Left ventricle myocardium superior (tissue), 1 donor: Measurements from ENCODE around the gene PTCRA. TPM values are rescaled to one million over a fixed set of nuclear protein-coding genes. Genes with fewer than 3 reads are reported as not detected.
"Not testable (repeated sequence)": the region's sequence is repeated elsewhere in the genome, so short reads cannot be mapped to it uniquely, and the experiment has no call there.

ENCODE experiments used
- ATAC-seq: fragments of 200-7000 bp; cut with Tn5 transposase; one replicate; pipeline ENCODE4 v1.9.1; 2020; ENCODE audit warnings: mild to moderate bottlenecking, moderate library complexity
- DNase-seq: peaks from one replicate; pipeline ENCODE4 v3.0.0-alpha.2; 2020
- intact Hi-C: fragments of 100-400 bp; cut with micrococcal nuclease; formaldehyde crosslinking; loops from one replicate; pipeline ENCODE4 v1.11.0; 2022
- long read RNA-seq: library from polyadenylated mRNA; unstranded; transcript quantifications from one replicate; pipeline ENCODE4 v2.0.0, GENCODE V29; 2021
- total RNA-seq: library from RNA; stranded (reverse); fragmentation: NEBNext Ultra II Directional; extraction: Animal tissue kit (Norgen Biotek cat#: 25700); gene quantifications from one replicate; pipeline ENCODE4 v1.2.1, GENCODE V29; 2021
- donor health status: DM: no; HTN: yes; CAD: no; lungs with severe emphysema.

Gene PTCRA
- total RNA-seq: not detected
- long read RNA-seq: 0 reads

GRCh38 chr6:42915732-42916131 lies at the start of gene PTCRA:
TSS of gene PTCRA (plus strand) at chr6:42916053. CDS start at chr6:42916070, 17 bp downstream.
- DNase-seq (no peak), ATAC-seq (no peak)
- intact Hi-C loops: no loop called here

DNA sequence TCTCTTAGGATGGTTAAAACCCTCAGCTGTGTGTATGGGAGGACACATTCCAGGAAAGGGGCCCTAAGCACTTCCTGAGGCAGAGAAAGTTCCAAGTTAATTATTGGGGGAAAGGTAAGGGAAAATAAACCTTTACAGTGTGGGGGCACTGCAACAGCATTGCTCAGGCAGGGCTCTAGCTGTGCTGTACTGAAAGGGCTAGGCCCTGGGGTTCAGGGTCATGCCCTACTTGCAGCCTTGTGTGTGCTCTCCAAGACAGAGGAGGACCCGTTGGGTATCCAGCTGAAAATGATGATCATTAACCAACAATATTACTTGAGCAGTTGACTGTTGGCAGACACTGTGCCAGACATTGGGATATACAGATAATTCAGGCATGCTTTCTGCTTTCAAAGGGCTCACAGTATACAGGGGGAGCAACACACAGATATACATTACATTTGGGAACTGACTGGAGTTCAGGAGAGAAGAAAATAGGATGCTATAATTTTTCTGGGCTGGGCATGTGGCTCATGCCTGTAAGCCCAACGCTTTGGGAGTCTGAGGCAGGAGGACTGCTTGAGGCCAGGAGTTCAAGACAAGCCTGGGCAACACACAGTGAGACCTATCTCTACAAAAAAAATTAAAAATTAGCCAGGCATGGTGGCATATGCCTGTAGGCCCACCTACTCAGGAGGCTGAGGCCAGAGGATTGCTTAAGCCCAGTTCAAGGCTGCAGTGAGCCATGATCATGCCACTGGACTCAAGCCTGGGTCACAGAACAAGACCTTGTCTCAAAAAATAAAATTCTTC lies 45.5 kb upstream of the PTCRA start:
- intact Hi-C loops: loop anchor here (10.0 kb wide), 1 partner anchor 206 kb away; no protein-coding TSS in a partner anchor
- DNase-seq (no peak), ATAC-seq (no peak)

DNA sequence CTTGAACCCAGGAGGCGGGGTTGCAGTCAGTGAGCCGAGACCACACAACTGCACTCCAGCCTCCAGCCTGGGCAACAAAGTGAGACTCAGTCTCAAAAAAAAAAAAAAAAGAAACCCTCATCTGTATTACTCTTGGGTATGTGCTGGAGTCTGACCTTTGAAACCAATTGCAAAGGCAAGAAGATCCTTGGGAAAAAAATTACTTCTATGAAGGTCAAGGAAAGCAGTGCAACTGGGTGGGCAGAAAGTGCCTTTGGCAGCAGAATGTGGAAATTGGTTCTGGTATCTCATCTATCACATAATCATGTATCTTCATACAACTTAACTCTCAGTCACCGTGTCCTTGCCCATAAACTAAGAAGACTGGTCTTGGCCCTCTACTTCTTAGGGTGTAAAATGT lies 44.1 kb upstream of the PTCRA start:
- no peak for DNase-seq
- ATAC-seq: no peak
- intact Hi-C loops: loop anchor here (10.0 kb wide), 1 partner anchor 207 kb away; no protein-coding TSS in a partner anchor

GRCh38 chr6:42873313-42873712 lies 42.5 kb upstream of the PTCRA start:
- intact Hi-C loops: loop anchor here (10.0 kb wide), 1 partner anchor 209 kb away; no protein-coding TSS in a partner anchor
- ATAC-seq: no peak
- DNase-seq: no peak

- intact Hi-C loops: loop anchor here (10.0 kb wide), 1 partner anchor 213 kb away; no protein-coding TSS in a partner anchor
- DNase-seq (no peak), ATAC-seq (no peak)
Measured at GRCh38 chr6:42877695-42878094, 38.2 kb upstream of the PTCRA start.

GRCh38 chr6:42879372-42880239 lies 36.2 kb upstream of the PTCRA start, which contains the start of gene RPL7L1:
TSS of gene RPL7L1 (plus strand) at chr6:42879616. CDS start at chr6:42879911, 295 bp downstream.
- intact Hi-C loops: loop anchor here (10.0 kb wide), 1 partner anchor 215 kb away; no protein-coding TSS in a partner anchor
- ATAC-seq (peak; percentile 98), DNase-seq (peak; percentile 89)

DNA sequence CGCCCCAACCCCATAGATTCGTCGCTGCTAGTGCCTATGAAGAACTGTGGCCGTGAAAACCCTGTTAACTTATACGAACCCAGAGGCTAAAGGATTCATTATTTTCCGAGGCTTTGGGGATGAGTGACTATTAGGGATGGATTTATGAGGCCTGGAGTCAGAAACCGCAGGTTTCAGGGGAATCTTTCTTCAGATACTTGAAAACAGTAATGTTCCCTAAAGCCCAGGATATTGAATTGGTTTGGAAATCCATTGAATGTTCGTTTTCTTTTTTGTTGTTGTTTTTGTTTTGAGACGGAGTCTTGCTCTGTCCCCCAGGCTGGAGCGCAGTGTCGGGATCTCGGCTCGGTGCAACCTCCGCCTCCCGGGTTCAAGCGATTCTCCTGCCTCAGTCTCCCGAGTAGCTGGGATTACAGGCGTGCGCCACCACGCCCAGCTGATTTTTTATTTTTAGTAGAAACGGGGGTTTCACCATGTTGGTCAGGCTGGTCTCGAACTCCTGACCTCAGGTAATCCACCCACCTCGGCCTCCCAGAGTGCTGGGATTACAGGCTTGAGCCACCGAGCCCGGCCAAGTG lies 35.5 kb upstream of the PTCRA start:
- ATAC-seq, DNase-seq, intact Hi-C loops: not testable (repeated sequence)

DNA sequence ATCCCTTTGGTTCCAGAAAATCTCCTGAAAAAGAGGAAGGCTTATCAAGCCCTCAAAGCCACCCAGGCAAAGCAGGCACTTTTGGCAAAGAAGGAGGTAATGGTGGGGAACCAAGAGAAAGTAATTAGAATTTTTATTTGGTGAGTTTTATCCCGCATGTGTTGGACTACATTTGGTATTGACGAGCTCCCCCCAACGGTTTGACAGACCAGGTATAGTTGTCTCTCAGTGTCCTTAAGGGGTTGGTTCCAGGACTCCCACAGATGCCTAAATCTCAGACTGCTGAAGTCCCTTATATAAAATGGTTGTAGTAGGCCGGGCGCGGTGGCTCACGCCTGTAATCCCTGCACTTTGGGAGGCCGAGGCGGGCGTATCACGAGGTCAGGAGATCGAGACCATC lies 35.0 kb upstream of the PTCRA start:
- DNase-seq, intact Hi-C loops, ATAC-seq: not testable (repeated sequence)

- no peak for ATAC-seq
- DNase-seq: no peak
- intact Hi-C loops: no loop called here
Measured at GRCh38 chr6:42885702-42886101, 30.2 kb upstream of the PTCRA start.

DNA sequence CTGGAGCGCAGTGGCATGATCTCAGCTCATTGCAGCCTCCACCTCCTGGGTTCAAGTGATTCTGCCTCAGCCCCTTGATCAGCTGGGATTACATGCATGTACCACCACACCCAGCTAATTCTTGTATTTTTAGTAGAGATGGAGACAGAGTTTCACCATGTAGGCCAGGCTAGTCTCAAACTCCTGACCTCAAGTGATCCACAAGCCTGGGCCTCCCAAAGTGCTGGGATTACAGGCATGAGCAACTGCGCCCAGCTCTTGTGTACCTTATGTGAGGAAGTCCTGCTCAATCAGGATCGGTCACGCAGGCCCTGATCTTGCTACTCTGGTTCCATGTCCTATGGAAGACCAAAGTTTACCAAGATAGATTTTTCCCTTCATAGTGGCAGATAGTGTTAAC lies 27.7 kb upstream of the PTCRA start:
- DNase-seq, ATAC-seq, intact Hi-C loops: not testable (repeated sequence)

DNA sequence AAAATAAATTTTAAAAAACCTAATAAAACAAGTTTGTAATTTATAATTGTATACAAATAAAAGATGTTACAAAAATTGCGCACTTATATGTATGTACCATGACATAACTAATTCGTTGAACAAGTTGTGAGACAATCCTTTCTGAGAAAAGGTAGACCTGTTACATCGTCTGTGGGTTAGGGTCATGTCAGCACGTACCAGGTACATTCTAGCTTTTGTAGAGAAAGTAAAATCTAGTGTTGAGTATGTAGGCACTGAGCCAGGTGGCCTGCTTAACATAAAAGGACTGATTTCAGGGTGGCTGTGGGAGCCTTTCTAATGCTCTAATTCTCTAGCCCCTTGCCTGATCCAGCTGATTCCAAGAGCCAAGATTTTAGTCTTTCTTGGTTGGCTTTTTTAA lies 26.0 kb upstream of the PTCRA start:
- intact Hi-C loops: no loop called here
- ATAC-seq: no peak

DNA sequence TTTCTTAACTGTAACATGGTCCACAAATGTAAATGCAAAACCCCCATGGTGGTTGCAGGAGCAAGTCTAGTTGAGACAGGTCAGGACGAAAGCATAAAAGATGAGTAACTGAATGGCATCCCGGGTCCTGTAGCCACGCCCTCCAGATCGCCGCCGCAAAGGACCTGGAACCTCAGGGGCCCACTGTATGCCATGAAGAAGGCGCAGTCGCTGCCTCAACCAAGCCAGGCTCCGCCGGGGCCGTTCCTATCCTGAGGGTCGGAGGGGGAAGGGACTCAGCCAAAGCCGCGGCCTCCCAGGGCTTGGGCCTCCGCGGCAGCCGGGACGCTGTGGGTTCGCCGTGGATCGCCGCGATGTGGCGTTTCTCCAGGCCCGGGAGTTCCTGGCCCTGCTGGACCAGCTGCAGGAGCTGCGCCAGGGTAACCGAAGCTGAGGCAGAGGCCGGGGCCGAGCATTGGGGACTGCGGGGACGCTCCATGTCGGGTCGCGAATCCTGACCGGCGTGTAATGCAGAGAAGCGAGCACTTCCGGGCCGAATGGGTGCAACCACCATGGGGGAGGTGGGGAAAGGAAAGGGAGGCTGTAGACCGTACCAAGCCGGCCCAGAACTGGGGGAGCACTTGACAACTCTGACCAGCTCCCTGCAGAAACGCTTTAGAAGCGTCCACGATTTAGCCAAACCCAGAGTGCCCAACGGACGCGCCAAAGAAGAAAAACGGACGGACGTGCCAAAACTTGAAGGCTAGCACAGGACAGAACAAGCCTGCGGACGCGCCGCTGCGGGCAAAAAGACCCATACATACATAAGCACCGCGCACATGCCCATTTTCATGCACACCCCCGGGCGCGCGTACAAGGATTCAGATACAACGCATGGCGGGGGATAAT lies 25.3 kb upstream of the PTCRA start:
- DNase-seq (peak; percentile 94), ATAC-seq (peak; percentile 98)
- intact Hi-C loops: no loop called here

More for the DNA sequence above, 26.0 kb upstream of the PTCRA start:
- DNase-seq: no peak

DNA sequence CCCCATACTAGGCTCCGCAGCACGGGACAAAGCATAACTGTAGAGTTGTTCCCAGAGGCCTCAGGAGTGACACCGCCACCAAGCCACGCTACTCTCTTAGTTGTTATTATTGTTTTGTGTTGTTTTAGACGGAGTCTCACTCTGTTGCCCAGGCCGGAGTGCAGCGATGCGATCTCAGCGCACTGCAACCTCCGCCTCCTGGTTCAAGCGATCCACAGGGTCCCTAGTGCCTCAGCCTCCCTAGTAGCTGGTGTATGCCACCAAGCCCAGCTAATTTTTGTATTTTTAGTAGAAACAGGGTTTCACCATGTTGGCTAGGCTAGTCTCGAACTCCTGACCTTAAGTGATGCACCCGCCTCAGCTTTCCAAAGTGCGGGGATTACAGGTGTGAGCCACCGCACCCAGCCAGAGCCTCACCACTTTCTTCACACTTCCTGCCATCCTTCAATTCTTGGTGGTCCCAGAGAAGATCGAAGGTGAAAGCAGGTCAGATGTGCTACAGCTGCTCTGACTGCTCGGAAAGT lies 24.6 kb upstream of the PTCRA start:
- DNase-seq: no peak
- intact Hi-C loops: no loop called here
- no peak for ATAC-seq

DNA sequence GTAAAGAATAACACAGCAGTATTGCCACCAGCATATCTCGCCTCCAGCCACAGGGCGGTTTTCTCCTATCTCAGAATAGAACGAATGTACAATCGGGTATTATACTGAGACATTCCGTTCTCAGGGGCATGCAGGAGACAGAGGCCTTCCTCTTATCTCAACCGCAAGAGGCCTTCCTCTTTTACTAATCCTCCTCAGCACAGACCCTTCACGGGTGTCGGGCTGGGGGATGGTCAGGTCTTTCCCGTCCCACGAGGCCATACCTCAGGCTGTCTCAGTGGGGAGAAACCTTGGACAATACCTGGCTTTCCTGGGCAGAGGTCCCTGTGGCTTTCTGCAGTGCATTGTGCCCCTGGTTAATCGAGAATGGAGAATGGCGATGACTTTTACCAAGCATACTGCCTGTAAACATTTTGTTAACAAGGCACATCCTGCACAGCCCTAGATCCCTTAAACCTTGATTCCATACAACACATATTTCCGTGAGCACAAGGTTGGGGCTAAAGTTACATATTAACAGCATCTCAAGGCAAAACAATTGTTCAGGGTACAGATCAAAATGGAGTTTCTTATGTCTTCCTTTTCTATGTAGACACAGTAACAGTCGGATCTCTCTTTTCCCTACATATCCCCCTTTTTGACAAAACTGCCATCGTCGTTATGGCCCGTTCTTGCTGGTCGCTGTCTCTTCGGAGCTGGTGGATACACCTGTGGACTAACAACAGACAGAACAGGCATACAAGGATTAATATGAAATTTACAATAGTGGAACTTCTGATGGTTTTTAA lies 21.6 kb upstream of the PTCRA start:
- DNase-seq, intact Hi-C loops, ATAC-seq: not testable (repeated sequence)

- intact Hi-C loops: no loop called here
- ATAC-seq (no peak), DNase-seq (no peak)
Measured at GRCh38 chr6:42896178-42896719, 19.6 kb upstream of the PTCRA start.

GRCh38 chr6:42898891-42899361 lies 16.9 kb upstream of the PTCRA start:
- DNase-seq (peak; percentile 49), ATAC-seq (no peak)
- intact Hi-C loops: no loop called here

- intact Hi-C loops: loop anchor here (5.0 kb wide), 1 partner anchor 242 kb away; no protein-coding TSS in a partner anchor
- DNase-seq: no peak
- ATAC-seq: no peak
Measured at GRCh38 chr6:42899871-42900270, 16.0 kb upstream of the PTCRA start.
